GM23338 (cell line): ENCODE results near the gene DENND2A. TPM values are rescaled to one million over a fixed set of nuclear protein-coding genes. Genes with fewer than 3 reads are reported as not detected.

Experiments used
- ATAC-seq: fragments of 200-7000 bp; cut with Tn5 transposase; 3 replicates; pipeline ENCODE4 v1.9.1; 2020
- DNase-seq: peaks from one replicate; pipeline ENCODE4 v3.0.0-alpha.2; 2015; ENCODE audit warnings: low spot score
- H2AFZ ChIP-seq: fragments of 200-600 bp; sonication (generic); 2 replicates; pipeline ENCODE4 v1.8.0; 2016; ENCODE audit warnings: antibody characterized with exemption, mild to moderate bottlenecking, moderate library complexity
- H3F3A ChIP-seq: fragments of 200-600 bp; sonication (generic); replicated peaks from 2 replicates; pipeline ENCODE4 v1.8.0; 2017; ENCODE audit warnings: antibody characterized with exemption, mixed run types, low read depth
- H3K27ac ChIP-seq: fragments of 200-600 bp; sonication (generic); 2 replicates; pipeline ENCODE4 v1.6.1; 2016; ENCODE audit warnings: low read depth
- H3K27me3 ChIP-seq: fragments of 200-600 bp; sonication (generic); 2 replicates; pipeline ENCODE4 v1.8.0; 2016; ENCODE audit warnings: mild to moderate bottlenecking, mixed run types, moderate library complexity; ENCODE audit not compliant: insufficient read depth
- H3K36me3 ChIP-seq: fragments of 200-600 bp; sonication (generic); 2 replicates; pipeline ENCODE4 v1.8.0; 2016; ENCODE audit warnings: mild to moderate bottlenecking; ENCODE audit not compliant: insufficient read depth
- H3K4me1 ChIP-seq: fragments of 200-600 bp; sonication (generic); 2 replicates; pipeline ENCODE4 v1.8.0; 2016; ENCODE audit warnings: mild to moderate bottlenecking, moderate library complexity; ENCODE audit not compliant: insufficient read depth
- H3K4me2 ChIP-seq: fragments of 200-600 bp; sonication (generic); 2 replicates; pipeline ENCODE4 v1.7.1; 2017; ENCODE audit warnings: mixed run types
- H3K4me3 ChIP-seq: fragments of 200-600 bp; sonication (generic); 2 replicates; pipeline ENCODE4 v1.6.1; 2016; ENCODE audit warnings: mixed run types
- H3K79me2 ChIP-seq: fragments of 200-600 bp; sonication (generic); replicated peaks from 2 replicates; pipeline ENCODE4 v1.8.0; 2017; ENCODE audit warnings: mild to moderate bottlenecking; ENCODE audit not compliant: insufficient read depth
- H3K9me2 ChIP-seq: fragments of 200-600 bp; sonication (generic); 2 replicates; pipeline ENCODE4 v1.8.0; 2017; ENCODE audit not compliant: insufficient read depth
- H4K20me1 ChIP-seq: fragments of 200-600 bp; sonication (generic); replicated peaks from 2 replicates; pipeline ENCODE4 v1.8.0; 2017; ENCODE audit warnings: mild to moderate bottlenecking; ENCODE audit not compliant: insufficient read depth
- H3K27ac Mint-ChIP-seq: 2 replicates; pipeline ENCODE4 v1.8.0; 2020; ENCODE audit warnings: inconsistent platforms, mild to moderate bottlenecking, moderate library complexity, mixed read lengths
- H3K27me3 Mint-ChIP-seq: 3 replicates; pipeline ENCODE4 v1.8.0; 2022; ENCODE audit warnings: low read depth, mild to moderate bottlenecking, moderate library complexity, mixed read lengths, inconsistent platforms; ENCODE audit not compliant: insufficient read depth, poor library complexity
- H3K36me3 Mint-ChIP-seq: 3 replicates; pipeline ENCODE4 v1.8.0; 2021; ENCODE audit warnings: low read depth, mild to moderate bottlenecking, inconsistent platforms, moderate library complexity, mixed read lengths
- H3K4me1 Mint-ChIP-seq: 3 replicates; pipeline ENCODE4 v1.8.0; 2020; ENCODE audit warnings: mild to moderate bottlenecking, inconsistent platforms, mixed read lengths
- H3K4me3 Mint-ChIP-seq: 3 replicates; pipeline ENCODE4 v1.8.0; 2021; ENCODE audit warnings: moderate library complexity, mild to moderate bottlenecking, inconsistent platforms, mixed read lengths
- H3K9me3 Mint-ChIP-seq: 3 replicates; pipeline ENCODE4 v1.8.0; 2020; ENCODE audit warnings: moderate library complexity, mild to moderate bottlenecking, inconsistent platforms, mixed read lengths
- CREB1 ChIP-seq: fragments of 250-450 bp; sonication (Bioruptor Pico); IDR thresholded peaks from 2 replicates; pipeline ENCODE4 v1.5.0; 2020; ENCODE audit warnings: low read depth, mild to moderate bottlenecking, moderate library complexity
- EZH2 ChIP-seq: fragments of 200-600 bp; sonication (generic); IDR thresholded peaks from one replicate; pipeline ENCODE4 v1.8.0; 2017; ENCODE audit warnings: antibody characterized with exemption, mild to moderate bottlenecking, low read depth; ENCODE audit not compliant: unreplicated experiment
- EZH2phosphoT487 ChIP-seq: fragments of 200-600 bp; sonication (generic); IDR thresholded peaks from one replicate; pipeline ENCODE4 v1.8.1; 2018; ENCODE audit warnings: antibody characterized with exemption; ENCODE audit not compliant: unreplicated experiment
- NANOG ChIP-seq: IDR thresholded peaks from 2 replicates; pipeline ENCODE4 v1.6.1; 2016; ENCODE audit warnings: antibody characterized with exemption, borderline replicate concordance
- POLR2AphosphoS5 ChIP-seq: IDR thresholded peaks from 2 replicates; pipeline ENCODE4 v1.6.1; 2016; ENCODE audit warnings: antibody characterized with exemption, low read depth
- ZNF114 ChIP-seq: fragments of 250-450 bp; sonication (Bioruptor Pico); IDR thresholded peaks from 2 replicates; pipeline ENCODE4 v1.5.0; 2020; ENCODE audit warnings: mild to moderate bottlenecking, moderate library complexity
- polyA plus RNA-seq: library from polyadenylated mRNA; unstranded; fragments of >200 nt; fragmentation: Nextera tagmentation; extraction: Ambion mirVana; gene quantifications from 2 replicates; pipeline ENCODE4 v1.2.1, GENCODE V29; 2016
- total RNA-seq: library from RNA; depleted of rRNA; stranded (reverse); fragments of >200 nt; shearing (Covaris generic); gene quantifications from 2 replicates; pipeline ENCODE4 v1.2.3, GENCODE V29; 2014
- TF ChIP-seq, protein P1 (sequence below): fragments of 250-450 bp; sonication (Bioruptor Pico); IDR thresholded peaks from 2 replicates; pipeline ENCODE4 v1.5.0; 2020; ENCODE audit warnings: mild to moderate bottlenecking, moderate library complexity

DENND2A gene
- total and polyA plus RNA-seq, 2 experiments from 2014 or later, result 1.7 to 5.6 TPM

DNA sequence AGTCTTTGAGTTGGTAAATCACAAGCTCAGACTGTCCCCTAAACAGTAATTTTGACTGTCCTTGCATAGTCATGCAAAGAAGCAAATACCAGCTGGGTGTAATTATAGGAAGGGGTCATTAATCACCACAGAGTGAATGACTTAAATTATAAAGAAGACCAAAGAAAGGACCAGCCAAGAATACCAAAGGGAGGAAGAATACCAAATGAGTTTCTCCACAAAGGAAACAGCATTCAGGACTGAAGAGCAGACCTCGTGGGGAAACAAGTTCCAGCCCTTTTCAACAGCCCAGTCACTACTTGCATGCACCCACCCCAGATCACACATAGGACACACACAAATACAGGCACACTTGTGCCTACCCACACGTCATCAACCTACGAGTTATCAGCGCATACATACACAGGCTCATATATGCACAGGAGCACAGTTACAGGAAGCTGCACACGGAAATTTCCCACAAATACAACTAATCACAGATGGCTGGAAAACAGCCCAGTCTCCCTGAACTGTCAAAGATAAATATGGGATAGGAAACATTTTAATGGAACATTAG is 77.6 kb downstream of the DENND2A start:
- no peaks in the 10 kb centered on the region for H3K9me2 ChIP-seq
- ATAC-seq, result peak; percentile 56
- 0 out of 2 replicates have a peak, but pooled peaks cover 11% of the 10 kb centered on the region for H3F3A ChIP-seq
- Mint-ChIP-seq H3K36me3 (peaks cover 4% of the 10 kb centered on the region), H3K9me3 (no peaks in the 10 kb centered on the region; the same call in 2 of the 3 replicates), H3K4me1 (peaks cover 17% of the 10 kb centered on the region), H3K27ac (peak overlapping the region; percentile 77), H3K4me3 (peak overlapping the region; percentile 1; the same call in 1 of the 3 replicates), H3K27me3 (peaks cover 3% of the 10 kb centered on the region)
- no peaks in the 10 kb centered on the region for H3K79me2 ChIP-seq
- peak; percentile 24 for DNase-seq
- TF ChIP-seq, protein P1, sequence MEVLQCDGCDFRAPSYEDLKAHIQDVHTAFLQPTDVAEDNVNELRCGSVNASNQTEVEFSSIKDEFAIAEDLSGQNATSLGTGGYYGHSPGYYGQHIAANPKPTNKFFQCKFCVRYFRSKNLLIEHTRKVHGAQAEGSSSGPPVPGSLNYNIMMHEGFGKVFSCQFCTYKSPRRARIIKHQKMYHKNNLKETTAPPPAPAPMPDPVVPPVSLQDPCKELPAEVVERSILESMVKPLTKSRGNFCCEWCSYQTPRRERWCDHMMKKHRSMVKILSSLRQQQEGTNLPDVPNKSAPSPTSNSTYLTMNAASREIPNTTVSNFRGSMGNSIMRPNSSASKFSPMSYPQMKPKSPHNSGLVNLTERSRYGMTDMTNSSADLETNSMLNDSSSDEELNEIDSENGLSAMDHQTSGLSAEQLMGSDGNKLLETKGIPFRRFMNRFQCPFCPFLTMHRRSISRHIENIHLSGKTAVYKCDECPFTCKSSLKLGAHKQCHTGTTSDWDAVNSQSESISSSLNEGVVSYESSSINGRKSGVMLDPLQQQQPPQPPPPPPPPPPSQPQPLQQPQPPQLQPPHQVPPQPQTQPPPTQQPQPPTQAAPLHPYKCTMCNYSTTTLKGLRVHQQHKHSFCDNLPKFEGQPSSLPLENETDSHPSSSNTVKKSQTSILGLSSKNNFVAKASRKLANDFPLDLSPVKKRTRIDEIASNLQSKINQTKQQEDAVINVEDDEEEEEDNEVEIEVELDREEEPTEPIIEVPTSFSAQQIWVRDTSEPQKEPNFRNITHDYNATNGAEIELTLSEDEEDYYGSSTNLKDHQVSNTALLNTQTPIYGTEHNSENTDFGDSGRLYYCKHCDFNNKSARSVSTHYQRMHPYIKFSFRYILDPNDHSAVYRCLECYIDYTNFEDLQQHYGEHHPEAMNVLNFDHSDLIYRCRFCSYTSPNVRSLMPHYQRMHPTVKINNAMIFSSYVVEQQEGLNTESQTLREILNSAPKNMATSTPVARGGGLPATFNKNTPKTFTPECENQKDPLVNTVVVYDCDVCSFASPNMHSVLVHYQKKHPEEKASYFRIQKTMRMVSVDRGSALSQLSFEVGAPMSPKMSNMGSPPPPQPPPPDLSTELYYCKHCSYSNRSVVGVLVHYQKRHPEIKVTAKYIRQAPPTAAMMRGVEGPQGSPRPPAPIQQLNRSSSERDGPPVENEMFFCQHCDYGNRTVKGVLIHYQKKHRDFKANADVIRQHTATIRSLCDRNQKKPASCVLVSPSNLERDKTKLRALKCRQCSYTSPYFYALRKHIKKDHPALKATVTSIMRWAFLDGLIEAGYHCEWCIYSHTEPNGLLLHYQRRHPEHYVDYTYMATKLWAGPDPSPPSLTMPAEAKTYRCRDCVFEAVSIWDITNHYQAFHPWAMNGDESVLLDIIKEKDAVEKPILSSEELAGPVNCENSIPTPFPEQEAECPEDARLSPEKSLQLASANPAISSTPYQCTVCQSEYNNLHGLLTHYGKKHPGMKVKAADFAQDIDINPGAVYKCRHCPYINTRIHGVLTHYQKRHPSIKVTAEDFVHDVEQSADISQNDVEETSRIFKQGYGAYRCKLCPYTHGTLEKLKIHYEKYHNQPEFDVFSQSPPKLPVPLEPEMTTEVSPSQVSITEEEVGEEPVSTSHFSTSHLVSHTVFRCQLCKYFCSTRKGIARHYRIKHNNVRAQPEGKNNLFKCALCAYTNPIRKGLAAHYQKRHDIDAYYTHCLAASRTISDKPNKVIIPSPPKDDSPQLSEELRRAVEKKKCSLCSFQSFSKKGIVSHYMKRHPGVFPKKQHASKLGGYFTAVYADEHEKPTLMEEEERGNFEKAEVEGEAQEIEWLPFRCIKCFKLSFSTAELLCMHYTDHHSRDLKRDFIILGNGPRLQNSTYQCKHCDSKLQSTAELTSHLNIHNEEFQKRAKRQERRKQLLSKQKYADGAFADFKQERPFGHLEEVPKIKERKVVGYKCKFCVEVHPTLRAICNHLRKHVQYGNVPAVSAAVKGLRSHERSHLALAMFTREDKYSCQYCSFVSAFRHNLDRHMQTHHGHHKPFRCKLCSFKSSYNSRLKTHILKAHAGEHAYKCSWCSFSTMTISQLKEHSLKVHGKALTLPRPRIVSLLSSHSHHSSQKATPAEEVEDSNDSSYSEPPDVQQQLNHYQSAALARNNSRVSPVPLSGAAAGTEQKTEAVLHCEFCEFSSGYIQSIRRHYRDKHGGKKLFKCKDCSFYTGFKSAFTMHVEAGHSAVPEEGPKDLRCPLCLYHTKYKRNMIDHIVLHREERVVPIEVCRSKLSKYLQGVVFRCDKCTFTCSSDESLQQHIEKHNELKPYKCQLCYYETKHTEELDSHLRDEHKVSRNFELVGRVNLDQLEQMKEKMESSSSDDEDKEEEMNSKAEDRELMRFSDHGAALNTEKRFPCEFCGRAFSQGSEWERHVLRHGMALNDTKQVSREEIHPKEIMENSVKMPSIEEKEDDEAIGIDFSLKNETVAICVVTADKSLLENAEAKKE, result no peak
- TF ChIP-seq EZH2 (no peak), CREB1 (no peak), EZH2phosphoT487 (no peak), POLR2AphosphoS5 (no peak), NANOG (peak; percentile 18; the same call in 1 of the 2 replicates), ZNF114 (CRISPR knock-in tag) (no peak)
- H3K4me1 ChIP-seq, result peaks cover 20% of the 10 kb centered on the region
- H4K20me1 ChIP-seq, result no peaks in the 10 kb centered on the region
- no peak overlapping the region for H3K4me3 ChIP-seq
- H3K27ac ChIP-seq, result peak overlapping the region; percentile 26
- H3K4me2 ChIP-seq, result peak overlapping the region; percentile 68
- no peak overlapping the region for H2AFZ ChIP-seq
- no peaks in the 10 kb centered on the region for H3K27me3 ChIP-seq
- H3K36me3 ChIP-seq, result no peaks in the 10 kb centered on the region
